Activated naive CD8-positive, alpha-beta T cell treated with anti-CD3 and anti-CD28 coated beads for 36 hours (primary cell): Measurements from ENCODE around the gene RFX2. TPM values are rescaled to one million over a fixed set of nuclear protein-coding genes. Genes with fewer than 3 reads are reported as not detected.
"Not testable (repeated sequence)": the region's sequence is repeated elsewhere in the genome, so short reads cannot be mapped to it uniquely, and the experiment has no call there.

Experiments
- DNase-seq: peaks from one replicate; pipeline ENCODE4 v3.0.0; 2021
- H3K27ac Mint-ChIP-seq: one replicate; pipeline ENCODE4 v1.8.0; 2022; ENCODE audit warnings: mild to moderate bottlenecking, moderate library complexity, mixed read lengths
- H3K27me3 Mint-ChIP-seq: one replicate; pipeline ENCODE4 v1.8.0; 2022; ENCODE audit warnings: mild to moderate bottlenecking, mixed read lengths
- H3K36me3 Mint-ChIP-seq: one replicate; pipeline ENCODE4 v1.8.0; 2021; ENCODE audit warnings: mild to moderate bottlenecking, mixed read lengths
- H3K4me1 Mint-ChIP-seq: one replicate; pipeline ENCODE4 v1.8.0; 2021; ENCODE audit warnings: mixed read lengths
- H3K4me3 Mint-ChIP-seq: one replicate; pipeline ENCODE4 v1.8.0; 2022; ENCODE audit warnings: mild to moderate bottlenecking, moderate library complexity, mixed read lengths
- H3K9me3 Mint-ChIP-seq: one replicate; pipeline ENCODE4 v1.8.0; 2022; ENCODE audit warnings: mixed read lengths
- total RNA-seq, 2 experiments: library from RNA; stranded (reverse); gene quantifications; one replicate each; pipeline ENCODE4 v1.2.3, GENCODE V29; 2021

Gene RFX2
- total RNA-seq, 2 experiments from 2014 or later = 9.5 to 10.3 TPM

DNA sequence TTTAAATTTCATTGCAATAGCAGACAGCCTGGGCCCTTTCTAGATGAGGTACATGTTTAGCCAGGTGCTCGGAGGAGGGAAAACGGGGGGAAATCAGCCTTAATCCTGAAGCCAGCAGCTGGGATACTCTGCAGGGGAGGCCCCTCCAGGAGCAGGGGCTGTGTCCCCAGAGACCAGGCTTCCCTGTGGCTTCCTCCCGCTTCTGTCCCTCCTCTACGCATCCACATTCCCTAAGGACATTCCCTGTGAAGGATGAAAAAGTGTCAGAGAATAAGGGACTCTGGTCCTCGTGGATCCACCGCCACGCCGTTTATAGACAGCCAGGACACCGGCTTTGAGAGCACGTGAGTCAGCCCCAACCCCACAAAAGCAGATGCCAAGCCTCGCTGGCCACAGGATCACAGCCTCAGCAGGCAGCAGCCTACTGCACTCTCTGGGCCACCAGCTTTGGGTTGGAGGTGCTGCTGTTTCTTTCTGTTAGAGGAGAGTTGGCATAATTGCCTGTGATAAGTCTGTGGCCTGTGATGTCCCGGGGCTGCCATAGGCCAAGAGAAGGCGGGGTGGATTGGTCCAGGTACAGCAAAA lies 95.7 kb downstream of the RFX2 start:
- Mint-ChIP-seq H3K27ac (no peak overlapping the region), H3K4me3 (no peak overlapping the region), H3K4me1 (no peaks in the 10 kb centered on the region), H3K27me3 (no peaks in the 10 kb centered on the region), H3K36me3 (no peaks in the 10 kb centered on the region), H3K9me3 (no peaks in the 10 kb centered on the region)
- DNase-seq = no peak

GRCh38 chr19:6012426-6013170 lies 97.7 kb downstream of the RFX2 start:
- H3K4me1 Mint-ChIP-seq = no peaks in the 10 kb centered on the region
- no peaks in the 10 kb centered on the region for H3K36me3 Mint-ChIP-seq
- no peaks in the 10 kb centered on the region for H3K9me3 Mint-ChIP-seq
- no peak for DNase-seq
- H3K27ac Mint-ChIP-seq = no peak overlapping the region
- no peaks in the 10 kb centered on the region for H3K27me3 Mint-ChIP-seq
- H3K4me3 Mint-ChIP-seq = no peak overlapping the region

GRCh38 chr19:6011794-6012193 lies 98.5 kb downstream of the RFX2 start:
- Mint-ChIP-seq H3K4me1 (no peaks in the 10 kb centered on the region), H3K27me3 (no peaks in the 10 kb centered on the region), H3K4me3 (no peak overlapping the region), H3K36me3 (no peaks in the 10 kb centered on the region), H3K27ac (no peak overlapping the region), H3K9me3 (no peaks in the 10 kb centered on the region)
- DNase-seq = no peak

GRCh38 chr19:6011206-6011605 lies 99.1 kb downstream of the RFX2 start:
- H3K36me3 Mint-ChIP-seq = no peaks in the 10 kb centered on the region
- H3K4me1 Mint-ChIP-seq = no peaks in the 10 kb centered on the region
- H3K4me3 Mint-ChIP-seq = no peak overlapping the region
- no peaks in the 10 kb centered on the region for H3K27me3 Mint-ChIP-seq
- DNase-seq = no peak
- no peaks in the 10 kb centered on the region for H3K9me3 Mint-ChIP-seq
- no peak overlapping the region for H3K27ac Mint-ChIP-seq

DNA sequence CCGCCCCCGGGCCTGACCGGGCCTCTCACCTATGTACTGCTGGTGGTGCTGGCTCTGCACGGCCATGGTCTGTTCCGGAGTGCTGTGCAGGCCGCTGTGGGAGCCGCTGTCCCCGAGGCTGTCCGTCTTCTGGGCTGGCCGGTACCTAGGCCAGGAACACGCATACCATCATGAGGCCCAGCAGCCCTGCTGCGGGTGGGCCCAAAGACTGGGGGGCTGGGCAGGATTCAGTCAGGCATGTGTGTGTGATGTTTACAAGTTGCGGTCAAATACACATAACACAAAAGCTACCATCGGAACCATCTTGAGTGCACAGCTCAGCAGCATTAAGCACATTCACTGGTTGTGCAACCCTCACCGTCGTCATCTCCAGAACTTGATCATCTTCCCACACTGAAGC lies 100.2 kb downstream of the RFX2 start:
- Mint-ChIP-seq H3K36me3 (no peaks in the 10 kb centered on the region), H3K27me3 (no peaks in the 10 kb centered on the region), H3K27ac (no peak overlapping the region), H3K9me3 (no peaks in the 10 kb centered on the region), H3K4me1 (no peaks in the 10 kb centered on the region), H3K4me3 (no peak overlapping the region)
- no peak for DNase-seq

DNA sequence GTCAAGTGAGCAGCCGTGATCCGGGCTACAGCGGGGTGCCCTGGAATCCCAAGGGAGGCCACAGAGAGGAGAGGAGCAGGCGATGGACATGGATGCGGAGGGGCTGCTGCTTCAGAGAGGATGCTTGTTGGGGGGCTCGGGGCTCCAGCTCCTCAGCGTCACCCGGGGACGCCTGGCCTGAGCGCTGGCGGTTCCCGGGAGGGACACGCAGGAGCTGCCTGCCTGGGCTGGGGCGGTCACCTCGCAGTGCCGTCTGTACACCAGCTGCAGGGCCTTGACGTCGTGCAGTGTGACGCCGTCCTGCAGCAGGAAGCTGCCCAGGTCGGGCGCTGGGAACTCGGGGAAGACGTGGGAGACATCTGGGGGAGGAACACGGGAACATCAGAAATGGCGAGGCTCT lies 102.4 kb downstream of the RFX2 start:
- Mint-ChIP-seq H3K9me3 (no peaks in the 10 kb centered on the region), H3K4me1 (no peaks in the 10 kb centered on the region), H3K27ac (no peak overlapping the region)

GRCh38 chr19:6006896-6007295 lies 103.4 kb downstream of the RFX2 start:
- no peaks in the 10 kb centered on the region for H3K4me1 Mint-ChIP-seq
- H3K27ac Mint-ChIP-seq = no peak overlapping the region
- no peak for DNase-seq
- no peaks in the 10 kb centered on the region for H3K27me3 Mint-ChIP-seq
- H3K36me3 Mint-ChIP-seq = no peaks in the 10 kb centered on the region
- H3K4me3 Mint-ChIP-seq = no peak overlapping the region
- H3K9me3 Mint-ChIP-seq = no peaks in the 10 kb centered on the region

More for the DNA sequence above, 102.4 kb downstream of the RFX2 start:
- no peak overlapping the region for H3K4me3 Mint-ChIP-seq
- no peaks in the 10 kb centered on the region for H3K27me3 Mint-ChIP-seq
- no peaks in the 10 kb centered on the region for H3K36me3 Mint-ChIP-seq
- no peak for DNase-seq

DNA sequence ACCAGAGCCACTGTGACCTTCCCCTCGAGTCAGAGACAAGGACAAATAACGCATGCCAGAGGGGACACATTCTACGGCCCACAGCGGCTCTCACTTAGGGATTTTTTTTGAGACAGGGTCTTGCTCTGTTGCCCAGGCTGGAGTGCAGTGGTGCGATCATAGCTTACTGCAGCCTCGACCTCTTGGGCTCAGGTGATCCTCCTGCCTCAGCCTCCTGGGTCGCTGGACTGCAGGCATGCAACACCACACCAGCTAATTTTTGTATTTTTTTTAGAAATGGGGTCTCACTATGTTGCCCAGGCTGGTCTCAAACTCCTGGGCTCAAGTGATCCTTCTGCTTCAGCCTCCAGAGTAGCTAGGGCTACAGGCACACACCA lies 104.2 kb downstream of the RFX2 start:
- H3K4me1 Mint-ChIP-seq, H3K27ac Mint-ChIP-seq, H3K9me3 Mint-ChIP-seq, H3K36me3 Mint-ChIP-seq, H3K4me3 Mint-ChIP-seq, H3K27me3 Mint-ChIP-seq, DNase-seq: not testable (repeated sequence)

- peaks cover under 1% of the 10 kb centered on the region for H3K9me3 Mint-ChIP-seq
- no peak overlapping the region for H3K4me3 Mint-ChIP-seq
- no peak for DNase-seq
- no peaks in the 10 kb centered on the region for H3K4me1 Mint-ChIP-seq
- no peaks in the 10 kb centered on the region for H3K27me3 Mint-ChIP-seq
- peaks cover 7% of the 10 kb centered on the region for H3K36me3 Mint-ChIP-seq
- H3K27ac Mint-ChIP-seq = peak overlapping the region; percentile 20
Observed at GRCh38 chr19:6005321-6006069, 104.8 kb downstream of the RFX2 start.

DNA sequence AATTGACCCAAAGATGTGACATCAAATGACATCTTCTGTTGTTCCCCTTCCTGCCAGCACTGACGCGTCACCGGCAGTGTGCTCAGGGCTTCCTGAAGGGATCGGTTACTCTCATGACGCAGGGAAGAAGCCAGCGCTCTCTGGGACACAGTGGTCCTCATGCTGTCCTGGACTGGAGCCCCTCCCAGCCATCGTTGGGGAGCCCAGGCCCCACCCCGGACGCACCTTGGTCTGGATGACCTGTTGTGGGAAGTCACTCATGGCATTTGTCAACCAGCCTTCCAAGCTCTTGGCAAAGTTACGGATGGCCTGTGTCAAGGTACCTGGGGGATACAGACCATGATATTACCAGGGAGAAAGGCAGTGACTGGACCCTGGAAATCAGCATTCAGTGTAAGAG lies 106.3 kb downstream of the RFX2 start:
- Mint-ChIP-seq H3K4me1 (no peaks in the 10 kb centered on the region), H3K4me3 (no peak overlapping the region), H3K27me3 (no peaks in the 10 kb centered on the region), H3K36me3 (peaks cover 14% of the 10 kb centered on the region), H3K9me3 (peaks cover 3% of the 10 kb centered on the region), H3K27ac (no peak overlapping the region)
- DNase-seq = no peak

- H3K4me1 Mint-ChIP-seq = no peaks in the 10 kb centered on the region
- no peak overlapping the region for H3K4me3 Mint-ChIP-seq
- no peak overlapping the region for H3K27ac Mint-ChIP-seq
- no peaks in the 10 kb centered on the region for H3K27me3 Mint-ChIP-seq
- peaks cover 3% of the 10 kb centered on the region for H3K9me3 Mint-ChIP-seq
- no peak for DNase-seq
- H3K36me3 Mint-ChIP-seq = peaks cover 14% of the 10 kb centered on the region
Observed at GRCh38 chr19:6002591-6002990, 107.7 kb downstream of the RFX2 start.

- no peaks in the 10 kb centered on the region for H3K4me1 Mint-ChIP-seq
- H3K36me3 Mint-ChIP-seq = peaks cover 14% of the 10 kb centered on the region
- no peak for DNase-seq
- no peak overlapping the region for H3K27ac Mint-ChIP-seq
- no peaks in the 10 kb centered on the region for H3K27me3 Mint-ChIP-seq
- H3K9me3 Mint-ChIP-seq = peaks cover 3% of the 10 kb centered on the region
- H3K4me3 Mint-ChIP-seq = no peak overlapping the region
Observed at GRCh38 chr19:6000228-6000847, 110.0 kb downstream of the RFX2 start.

- Mint-ChIP-seq H3K36me3 (peaks cover 14% of the 10 kb centered on the region), H3K27ac (no peak overlapping the region), H3K4me1 (no peaks in the 10 kb centered on the region), H3K27me3 (no peaks in the 10 kb centered on the region), H3K4me3 (no peak overlapping the region), H3K9me3 (peaks cover 3% of the 10 kb centered on the region)
- DNase-seq = no peak
Observed at GRCh38 chr19:5999693-6000092, 110.6 kb downstream of the RFX2 start.

DNA sequence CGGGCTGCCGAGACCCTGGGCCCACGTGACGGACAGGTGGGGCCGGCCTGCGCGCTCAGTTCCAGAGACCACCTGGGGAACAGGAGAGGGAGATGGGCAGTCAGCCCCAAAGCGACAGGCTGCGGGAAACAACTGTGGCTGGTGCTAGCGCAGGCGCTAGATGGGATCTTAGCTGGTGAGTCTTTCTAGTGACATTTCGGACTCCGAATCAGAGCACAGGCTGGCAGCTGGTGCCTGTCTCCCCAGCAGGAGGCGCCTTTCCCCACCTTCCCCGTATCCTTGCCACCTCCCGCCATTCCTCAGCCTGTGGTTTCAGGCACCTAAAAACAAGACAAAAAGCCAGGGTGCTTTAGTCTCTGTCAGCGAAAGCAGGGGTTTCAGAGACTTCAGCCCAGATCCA lies 112.9 kb downstream of the RFX2 start:
- H3K4me1 Mint-ChIP-seq = no peaks in the 10 kb centered on the region
- H3K4me3 Mint-ChIP-seq = no peak overlapping the region
- H3K36me3 Mint-ChIP-seq = peaks cover 14% of the 10 kb centered on the region
- no peak for DNase-seq
- no peak overlapping the region for H3K27ac Mint-ChIP-seq
- H3K27me3 Mint-ChIP-seq = no peaks in the 10 kb centered on the region
- peaks cover 3% of the 10 kb centered on the region for H3K9me3 Mint-ChIP-seq

GRCh38 chr19:5996623-5997320 lies 113.5 kb downstream of the RFX2 start:
- Mint-ChIP-seq H3K4me1 (no peaks in the 10 kb centered on the region), H3K27me3 (no peaks in the 10 kb centered on the region), H3K27ac (no peak overlapping the region), H3K36me3 (peaks cover 14% of the 10 kb centered on the region), H3K4me3 (no peak overlapping the region), H3K9me3 (peaks cover 3% of the 10 kb centered on the region)
- DNase-seq = no peak
